Spleen (tissue), 7 donors: ENCODE measurements around the gene RPP30.

Source experiments
- POLR2A ChIP-seq, 3 donors: fragments of 450-650 bp; IDR thresholded peaks; one replicate each; pipeline ENCODE4 v1.5.1; 2017; ENCODE audit warnings: antibody characterized with exemption in 3 of 3, mild to moderate bottlenecking in 1 of 3
- POLR2AphosphoS5 ChIP-seq, 3 donors: sonication (generic); formaldehyde crosslinking; IDR thresholded peaks; one replicate each; pipeline ENCODE4 v1.5.1; 2017; ENCODE audit warnings: antibody characterized with exemption in 3 of 3
- TF ChIP-seq, protein P1 (sequence below), 11 experiments: fragments of 200-600 bp in 7 of 11; fragments of 450-650 bp in 4 of 11; sonication (generic) in 4 of 11; IDR thresholded peaks in 8 of 11; conservative IDR thresholded peaks in 3 of 11; 1 replicate in 7 of 11; 2 replicates in 4 of 11; pipeline versions ENCODE4 v1.4.0 to v1.8.0; 2016 to 2021; ENCODE audit warnings: antibody characterized with exemption in 11 of 11, inconsistent platforms in 4 of 11, mild to moderate bottlenecking in 1 of 11
- donor health status: DM: no; HTN: no; CAD: no; lungs with moderate emphysema.
- donor health status: DM: no; HTN: no; CAD: no.
- donor health status: DM: no; HTN: no; CAD: no.

DNA sequence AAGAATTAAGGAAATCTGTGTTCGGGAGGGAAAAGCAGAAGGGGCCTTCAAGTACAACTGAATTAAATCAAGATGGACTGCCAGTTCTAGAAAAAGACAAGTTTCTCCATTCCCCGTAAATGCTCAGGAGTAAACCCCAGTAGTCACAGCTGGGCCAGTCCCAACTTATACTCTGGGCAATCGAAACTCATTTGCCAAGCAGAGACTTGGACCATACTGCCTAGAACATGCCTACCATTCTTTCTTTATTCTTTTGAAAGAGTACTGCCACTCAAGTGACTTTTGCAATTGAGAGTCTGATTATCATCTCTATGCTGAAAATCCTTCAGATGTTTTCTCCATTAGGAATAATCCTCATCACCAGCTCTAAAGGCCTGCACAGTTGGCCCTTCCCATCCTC is 21.4 kb downstream of the RPP30 start:
- TF ChIP-seq, protein P1, sequence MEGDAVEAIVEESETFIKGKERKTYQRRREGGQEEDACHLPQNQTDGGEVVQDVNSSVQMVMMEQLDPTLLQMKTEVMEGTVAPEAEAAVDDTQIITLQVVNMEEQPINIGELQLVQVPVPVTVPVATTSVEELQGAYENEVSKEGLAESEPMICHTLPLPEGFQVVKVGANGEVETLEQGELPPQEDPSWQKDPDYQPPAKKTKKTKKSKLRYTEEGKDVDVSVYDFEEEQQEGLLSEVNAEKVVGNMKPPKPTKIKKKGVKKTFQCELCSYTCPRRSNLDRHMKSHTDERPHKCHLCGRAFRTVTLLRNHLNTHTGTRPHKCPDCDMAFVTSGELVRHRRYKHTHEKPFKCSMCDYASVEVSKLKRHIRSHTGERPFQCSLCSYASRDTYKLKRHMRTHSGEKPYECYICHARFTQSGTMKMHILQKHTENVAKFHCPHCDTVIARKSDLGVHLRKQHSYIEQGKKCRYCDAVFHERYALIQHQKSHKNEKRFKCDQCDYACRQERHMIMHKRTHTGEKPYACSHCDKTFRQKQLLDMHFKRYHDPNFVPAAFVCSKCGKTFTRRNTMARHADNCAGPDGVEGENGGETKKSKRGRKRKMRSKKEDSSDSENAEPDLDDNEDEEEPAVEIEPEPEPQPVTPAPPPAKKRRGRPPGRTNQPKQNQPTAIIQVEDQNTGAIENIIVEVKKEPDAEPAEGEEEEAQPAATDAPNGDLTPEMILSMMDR (IDR thresholded peaks at IDR 0.05 in 8 of 11, conservative IDR thresholded peaks at IDR 0.05 in 3 of 11): no peak
- TF ChIP-seq POLR2A (IDR thresholded peaks at IDR 0.05): no peak
- no peak for TF ChIP-seq POLR2AphosphoS5 (IDR thresholded peaks at IDR 0.05)
